ENCODE results near the gene ZNF444. TPM values are rescaled to one million over a fixed set of nuclear protein-coding genes. Genes with fewer than 3 reads are reported as not detected.

ZNF444 gene
- polyA plus RNA-seq, 10 donors, result 12.1 to 19.4 (median 15.5) TPM

- no peak for DNase-seq
These were observed 34.7 kb upstream of the ZNF444 start for GRCh38 chr19:56106397-56106849.

GRCh38 chr19:56106993-56107392 is 34.1 kb upstream of the ZNF444 start:
- no peak for DNase-seq

GRCh38 chr19:56107626-56108351 is 33.3 kb upstream of the ZNF444 start:
- no peak for DNase-seq

GRCh38 chr19:56108447-56109195 is 32.5 kb upstream of the ZNF444 start:
- peak in 1 of 3 donors; percentile 74 for DNase-seq

- DNase-seq, result peak in 1 of 3 donors; percentile 65
These were observed 31.9 kb upstream of the ZNF444 start for GRCh38 chr19:56109226-56109625.

GRCh38 chr19:56110515-56111448 is 30.3 kb upstream of the ZNF444 start:
- peak in 1 of 3 donors; percentile 45 for DNase-seq

- no peak for DNase-seq
These were observed 29.3 kb upstream of the ZNF444 start for GRCh38 chr19:56111601-56112312.

- DNase-seq, result no peak
These were observed 28.8 kb upstream of the ZNF444 start for GRCh38 chr19:56112313-56112709.

- no peak for DNase-seq
These were observed 27.9 kb upstream of the ZNF444 start for GRCh38 chr19:56113074-56113632.

GRCh38 chr19:56114051-56114777 is 26.9 kb upstream of the ZNF444 start:
- DNase-seq, result no peak

GRCh38 chr19:56114778-56115110 is 26.3 kb upstream of the ZNF444 start:
- no peak for DNase-seq

GRCh38 chr19:56115490-56115889 is 25.6 kb upstream of the ZNF444 start:
- no peak for DNase-seq

- no peak for DNase-seq
These were observed 24.5 kb upstream of the ZNF444 start for GRCh38 chr19:56116606-56117005.

- DNase-seq, result no peak
These were observed 23.7 kb upstream of the ZNF444 start for GRCh38 chr19:56117376-56117884.

- DNase-seq, result no peak
These were observed 23.2 kb upstream of the ZNF444 start for GRCh38 chr19:56117889-56118288.

GRCh38 chr19:56118666-56119581 is 22.2 kb upstream of the ZNF444 start:
- DNase-seq, result peak in 1 of 3 donors; percentile 3

- DNase-seq, result no peak
These were observed 21.5 kb upstream of the ZNF444 start for GRCh38 chr19:56119582-56119978.

GRCh38 chr19:56120002-56120370 is 21.1 kb upstream of the ZNF444 start:
- no peak for DNase-seq
